K562 (cell line): ENCODE measurements around the gene DKKL1. TPM values are rescaled to one million over a fixed set of nuclear protein-coding genes. Genes with fewer than 3 reads are reported as not detected.

ENCODE experiments used
- CEBPB ChIP-seq: fragments of 450-650 bp; IDR thresholded peaks from 2 replicates; pipeline ENCODE4 v1.6.1; 2016; ENCODE audit warnings: missing genetic modification characterization, missing compliant biosample characterization
- PHF21A ChIP-seq: fragments of 450-650 bp; IDR thresholded peaks from 2 replicates; pipeline ENCODE4 v1.6.1; 2017; ENCODE audit warnings: low read depth, borderline replicate concordance
- TAF15 ChIP-seq: fragments of 200-400 bp; formaldehyde crosslinking; IDR thresholded peaks from 2 replicates; pipeline ENCODE4 v1.6.1; 2017; ENCODE audit warnings: mild to moderate bottlenecking, low read depth, low read length, moderate library complexity
- polyA plus RNA-seq, 8 experiments: library from polyadenylated mRNA; depleted of rRNA in 4 of 8; stranded (reverse) in 5 of 8; unstranded in 3 of 8; fragments of >200 nt; fragmentation: Nextera tagmentation in 2 of 8; fragmentation: Illumina TruSeq in 1 of 8; extraction: Ambion mirVana in 2 of 8; extraction: Trizol in 1 of 8; gene quantifications; 2 replicates each; pipeline versions ENCODE4 v1.2.1 to v1.2.3, GENCODE V29; 2011 to 2014; ENCODE audit warnings: inconsistent platforms in 1 of 8, missing spikeins in 1 of 8
- total RNA-seq, 7 experiments: library from RNA; depleted of rRNA in 6 of 7; stranded (reverse); fragments of >200 nt in 6 of 7; fragmentation: Illumina TruSeq in 2 of 7; extraction: Trizol in 2 of 7; gene quantifications; 2 replicates each; pipeline versions ENCODE4 v1.2.1 to v1.2.3, GENCODE V29; 2011 to 2021; ENCODE audit warnings: low replicate concordance in 1 of 7
- TF ChIP-seq, protein P1 (sequence below): fragments of 250-450 bp; sonication (Bioruptor Pico); IDR thresholded peaks from 2 replicates; pipeline ENCODE4 v1.8.0; 2022; ENCODE audit warnings: moderate library complexity, mild to moderate bottlenecking, inconsistent platforms
- TF ChIP-seq, protein P2 (sequence below): fragments of 250-450 bp; sonication (Bioruptor Pico); IDR thresholded peaks from 2 replicates; pipeline ENCODE4 v1.8.0; 2021; ENCODE audit warnings: borderline replicate concordance, mild to moderate bottlenecking, moderate library complexity; ENCODE audit not compliant: poor library complexity, severe bottlenecking
- TF ChIP-seq, protein P3 (sequence below): sonication (generic); formaldehyde crosslinking; IDR thresholded peaks from 2 replicates; pipeline ENCODE4 v1.8.0; 2022; ENCODE audit warnings: missing genetic modification reagents, mild to moderate bottlenecking, borderline replicate concordance
- TF ChIP-seq, protein P4 (sequence below): fragments of 250-450 bp; sonication (Bioruptor Pico); IDR thresholded peaks from 2 replicates; pipeline ENCODE4 v1.9.0; 2021; ENCODE audit warnings: mild to moderate bottlenecking, inconsistent platforms
- TF ChIP-seq, protein P5 (sequence below): fragments of 450-650 bp; IDR thresholded peaks from 2 replicates; pipeline ENCODE4 v1.6.1; 2016; ENCODE audit warnings: low read depth, mild to moderate bottlenecking, moderate library complexity
- TF ChIP-seq, protein P6 (sequence below), 2 experiments: IDR thresholded peaks in 1 of 2; conservative IDR thresholded peaks in 1 of 2; 2 replicates each; pipeline ENCODE4 v1.6.1; 2016; ENCODE audit warnings: low read depth in 2 of 2, mild to moderate bottlenecking in 1 of 2, missing compliant biosample characterization in 1 of 2, missing genetic modification characterization in 1 of 2, moderate library complexity in 1 of 2
- TF ChIP-seq, protein P7 (sequence below): fragments of 450-650 bp; IDR thresholded peaks from 2 replicates; pipeline ENCODE4 v1.7.0; 2016; ENCODE audit warnings: borderline replicate concordance

Gene DKKL1
- total and polyA plus RNA-seq, 9 of the 15 experiments (the other 6 are each of a cell fraction or from before 2014, with no cell fraction given): 0.15 to 1.7 (median 0.52) TPM

DNA sequence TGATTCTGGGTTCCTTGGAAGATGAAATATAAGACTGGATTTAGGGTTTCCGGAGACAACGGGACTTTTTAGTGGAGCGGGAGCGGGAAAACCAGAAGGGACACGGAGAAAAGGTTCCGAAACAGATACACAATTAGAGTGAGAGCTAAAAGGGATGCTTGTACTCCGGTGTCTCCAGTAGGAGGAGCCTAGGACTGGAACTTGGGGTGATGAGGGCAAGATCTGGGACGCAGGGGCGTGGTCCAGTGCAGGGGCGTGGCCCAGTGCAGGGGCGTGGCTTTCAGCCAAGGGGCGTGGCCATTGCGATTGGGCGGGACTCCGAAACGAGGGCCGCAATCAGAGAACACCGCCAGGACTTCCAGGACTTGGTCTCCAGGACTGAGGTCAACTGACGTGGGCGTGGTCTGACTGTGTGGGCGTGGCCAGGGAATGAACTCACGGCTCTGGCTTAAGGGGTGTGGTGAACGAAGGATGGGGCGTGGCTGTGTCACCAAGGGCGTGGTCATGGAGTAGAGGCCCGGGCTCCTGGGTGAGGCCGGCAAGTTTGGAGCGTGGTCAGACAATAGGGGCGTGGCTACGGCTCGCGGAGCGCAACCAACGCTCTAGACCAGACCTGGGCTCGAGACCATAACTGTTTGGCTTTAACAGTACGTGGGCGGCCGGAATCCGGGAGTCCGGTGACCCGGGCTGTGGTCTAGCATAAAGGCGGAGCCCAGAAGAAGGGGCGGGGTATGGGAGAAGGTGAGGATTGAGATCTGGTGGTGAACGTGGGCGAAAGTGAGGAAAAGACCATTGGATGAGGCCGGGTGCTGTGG, at the start of gene DKKL1 (continued):
- TF ChIP-seq, protein P1, sequence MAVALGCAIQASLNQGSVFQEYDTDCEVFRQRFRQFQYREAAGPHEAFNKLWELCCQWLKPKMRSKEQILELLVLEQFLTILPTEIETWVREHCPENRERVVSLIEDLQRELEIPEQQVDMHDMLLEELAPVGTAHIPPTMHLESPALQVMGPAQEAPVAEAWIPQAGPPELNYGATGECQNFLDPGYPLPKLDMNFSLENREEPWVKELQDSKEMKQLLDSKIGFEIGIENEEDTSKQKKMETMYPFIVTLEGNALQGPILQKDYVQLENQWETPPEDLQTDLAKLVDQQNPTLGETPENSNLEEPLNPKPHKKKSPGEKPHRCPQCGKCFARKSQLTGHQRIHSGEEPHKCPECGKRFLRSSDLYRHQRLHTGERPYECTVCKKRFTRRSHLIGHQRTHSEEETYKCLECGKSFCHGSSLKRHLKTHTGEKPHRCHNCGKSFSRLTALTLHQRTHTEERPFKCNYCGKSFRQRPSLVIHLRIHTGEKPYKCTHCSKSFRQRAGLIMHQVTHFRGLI: no peak
- TF ChIP-seq PHF21A: no peak
- TF ChIP-seq, protein P2, sequence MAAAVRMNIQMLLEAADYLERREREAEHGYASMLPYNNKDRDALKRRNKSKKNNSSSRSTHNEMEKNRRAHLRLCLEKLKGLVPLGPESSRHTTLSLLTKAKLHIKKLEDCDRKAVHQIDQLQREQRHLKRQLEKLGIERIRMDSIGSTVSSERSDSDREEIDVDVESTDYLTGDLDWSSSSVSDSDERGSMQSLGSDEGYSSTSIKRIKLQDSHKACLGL (CRISPR knock-in tag): no peak
- no peak for TF ChIP-seq TAF15
- TF ChIP-seq, protein P3, sequence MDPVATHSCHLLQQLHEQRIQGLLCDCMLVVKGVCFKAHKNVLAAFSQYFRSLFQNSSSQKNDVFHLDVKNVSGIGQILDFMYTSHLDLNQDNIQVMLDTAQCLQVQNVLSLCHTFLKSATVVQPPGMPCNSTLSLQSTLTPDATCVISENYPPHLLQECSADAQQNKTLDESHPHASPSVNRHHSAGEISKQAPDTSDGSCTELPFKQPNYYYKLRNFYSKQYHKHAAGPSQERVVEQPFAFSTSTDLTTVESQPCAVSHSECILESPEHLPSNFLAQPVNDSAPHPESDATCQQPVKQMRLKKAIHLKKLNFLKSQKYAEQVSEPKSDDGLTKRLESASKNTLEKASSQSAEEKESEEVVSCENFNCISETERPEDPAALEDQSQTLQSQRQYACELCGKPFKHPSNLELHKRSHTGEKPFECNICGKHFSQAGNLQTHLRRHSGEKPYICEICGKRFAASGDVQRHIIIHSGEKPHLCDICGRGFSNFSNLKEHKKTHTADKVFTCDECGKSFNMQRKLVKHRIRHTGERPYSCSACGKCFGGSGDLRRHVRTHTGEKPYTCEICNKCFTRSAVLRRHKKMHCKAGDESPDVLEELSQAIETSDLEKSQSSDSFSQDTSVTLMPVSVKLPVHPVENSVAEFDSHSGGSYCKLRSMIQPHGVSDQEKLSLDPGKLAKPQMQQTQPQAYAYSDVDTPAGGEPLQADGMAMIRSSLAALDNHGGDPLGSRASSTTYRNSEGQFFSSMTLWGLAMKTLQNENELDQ (CRISPR knock-in tag): no peak
- no peak for TF ChIP-seq CEBPB
- TF ChIP-seq, protein P4, sequence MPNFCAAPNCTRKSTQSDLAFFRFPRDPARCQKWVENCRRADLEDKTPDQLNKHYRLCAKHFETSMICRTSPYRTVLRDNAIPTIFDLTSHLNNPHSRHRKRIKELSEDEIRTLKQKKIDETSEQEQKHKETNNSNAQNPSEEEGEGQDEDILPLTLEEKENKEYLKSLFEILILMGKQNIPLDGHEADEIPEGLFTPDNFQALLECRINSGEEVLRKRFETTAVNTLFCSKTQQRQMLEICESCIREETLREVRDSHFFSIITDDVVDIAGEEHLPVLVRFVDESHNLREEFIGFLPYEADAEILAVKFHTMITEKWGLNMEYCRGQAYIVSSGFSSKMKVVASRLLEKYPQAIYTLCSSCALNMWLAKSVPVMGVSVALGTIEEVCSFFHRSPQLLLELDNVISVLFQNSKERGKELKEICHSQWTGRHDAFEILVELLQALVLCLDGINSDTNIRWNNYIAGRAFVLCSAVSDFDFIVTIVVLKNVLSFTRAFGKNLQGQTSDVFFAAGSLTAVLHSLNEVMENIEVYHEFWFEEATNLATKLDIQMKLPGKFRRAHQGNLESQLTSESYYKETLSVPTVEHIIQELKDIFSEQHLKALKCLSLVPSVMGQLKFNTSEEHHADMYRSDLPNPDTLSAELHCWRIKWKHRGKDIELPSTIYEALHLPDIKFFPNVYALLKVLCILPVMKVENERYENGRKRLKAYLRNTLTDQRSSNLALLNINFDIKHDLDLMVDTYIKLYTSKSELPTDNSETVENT: no peak
- TF ChIP-seq, protein P5, sequence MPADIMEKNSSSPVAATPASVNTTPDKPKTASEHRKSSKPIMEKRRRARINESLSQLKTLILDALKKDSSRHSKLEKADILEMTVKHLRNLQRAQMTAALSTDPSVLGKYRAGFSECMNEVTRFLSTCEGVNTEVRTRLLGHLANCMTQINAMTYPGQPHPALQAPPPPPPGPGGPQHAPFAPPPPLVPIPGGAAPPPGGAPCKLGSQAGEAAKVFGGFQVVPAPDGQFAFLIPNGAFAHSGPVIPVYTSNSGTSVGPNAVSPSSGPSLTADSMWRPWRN: no peak
- TF ChIP-seq, protein P6, sequence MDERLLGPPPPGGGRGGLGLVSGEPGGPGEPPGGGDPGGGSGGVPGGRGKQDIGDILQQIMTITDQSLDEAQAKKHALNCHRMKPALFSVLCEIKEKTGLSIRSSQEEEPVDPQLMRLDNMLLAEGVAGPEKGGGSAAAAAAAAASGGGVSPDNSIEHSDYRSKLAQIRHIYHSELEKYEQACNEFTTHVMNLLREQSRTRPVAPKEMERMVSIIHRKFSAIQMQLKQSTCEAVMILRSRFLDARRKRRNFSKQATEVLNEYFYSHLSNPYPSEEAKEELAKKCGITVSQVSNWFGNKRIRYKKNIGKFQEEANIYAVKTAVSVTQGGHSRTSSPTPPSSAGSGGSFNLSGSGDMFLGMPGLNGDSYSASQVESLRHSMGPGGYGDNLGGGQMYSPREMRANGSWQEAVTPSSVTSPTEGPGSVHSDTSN (CRISPR knock-in tag; IDR thresholded peaks at IDR 0.05; ENCODE audit: low read depth): no peak
- TF ChIP-seq, protein P6 (tag; conservative IDR thresholded peaks at IDR 0.05; ENCODE audit: low read depth): 0 out of 2 replicates have a peak, but pooled peaks have one; percentile 18
- TF ChIP-seq, protein P7, sequence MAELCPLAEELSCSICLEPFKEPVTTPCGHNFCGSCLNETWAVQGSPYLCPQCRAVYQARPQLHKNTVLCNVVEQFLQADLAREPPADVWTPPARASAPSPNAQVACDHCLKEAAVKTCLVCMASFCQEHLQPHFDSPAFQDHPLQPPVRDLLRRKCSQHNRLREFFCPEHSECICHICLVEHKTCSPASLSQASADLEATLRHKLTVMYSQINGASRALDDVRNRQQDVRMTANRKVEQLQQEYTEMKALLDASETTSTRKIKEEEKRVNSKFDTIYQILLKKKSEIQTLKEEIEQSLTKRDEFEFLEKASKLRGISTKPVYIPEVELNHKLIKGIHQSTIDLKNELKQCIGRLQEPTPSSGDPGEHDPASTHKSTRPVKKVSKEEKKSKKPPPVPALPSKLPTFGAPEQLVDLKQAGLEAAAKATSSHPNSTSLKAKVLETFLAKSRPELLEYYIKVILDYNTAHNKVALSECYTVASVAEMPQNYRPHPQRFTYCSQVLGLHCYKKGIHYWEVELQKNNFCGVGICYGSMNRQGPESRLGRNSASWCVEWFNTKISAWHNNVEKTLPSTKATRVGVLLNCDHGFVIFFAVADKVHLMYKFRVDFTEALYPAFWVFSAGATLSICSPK: no peak
